B cell (primary cell): Measurements from ENCODE around the gene SORL1. TPM values are rescaled to one million over a fixed set of nuclear protein-coding genes. Genes with fewer than 3 reads are reported as not detected.

Experiments used
- ATAC-seq: fragments of 200-7000 bp; cut with Tn5 transposase; one replicate; pipeline ENCODE4 v1.10.0; 2021; ENCODE audit warnings: low read depth, mild to moderate bottlenecking, moderate number of reproducible peaks, moderate library complexity
- CTCF ChIA-PET: fragments of 350-600 bp; sonication (Branson Sonifier 250); formaldehyde crosslinking; loops from one replicate; lab custom pipeline; 2021; ENCODE audit warnings: antibody characterized with exemption, inconsistent platforms; lab: Charles Lee
- POLR2A ChIA-PET: fragments of 350-600 bp; sonication (Branson Sonifier 250); formaldehyde crosslinking; loops from one replicate; lab custom pipeline; 2021; ENCODE audit warnings: antibody characterized with exemption; lab: Charles Lee
- DNase-seq: peaks from one replicate; pipeline ENCODE4 v3.0.0; 2013
- H2AFZ ChIP-seq: 2 replicates; pipeline ENCODE4 v1.6.1; 2012; ENCODE audit warnings: mild to moderate bottlenecking, low read depth, low read length; ENCODE audit not compliant: insufficient read depth, poor library complexity, severe bottlenecking
- H3K27ac ChIP-seq, 2 donors: 1 replicate in 1 of 2; 2 replicates in 1 of 2; pipeline ENCODE4 v1.5.1; 2012 to 2013; ENCODE audit warnings: low read length in 2 of 2, mild to moderate bottlenecking in 2 of 2, moderate library complexity in 1 of 2
- H3K27me3 ChIP-seq, 4 experiments: fragments of 200-600 bp in 1 of 4; sonication (generic) in 1 of 4; replicated peaks in 1 of 4; 1 replicate in 2 of 4; 2 replicates in 2 of 4; pipeline versions ENCODE4 v1.6.1 to v1.7.0; 2013 to 2016; ENCODE audit warnings: low read length in 3 of 4, mild to moderate bottlenecking in 2 of 4, mixed read lengths in 1 of 4, moderate library complexity in 1 of 4; ENCODE audit not compliant: insufficient read depth in 4 of 4, control insufficient read depth in 3 of 4; ENCODE audit errors: control extremely low read depth in 1 of 4
- H3K36me3 ChIP-seq, 2 experiments: replicated peaks in 1 of 2; 1 replicate in 1 of 2; 2 replicates in 1 of 2; pipeline versions ENCODE4 v1.6.1 to v1.7.1; 2013; ENCODE audit warnings: low read length in 1 of 2; ENCODE audit not compliant: insufficient read depth in 2 of 2, control insufficient read depth in 1 of 2; ENCODE audit errors: control extremely low read depth in 1 of 2, extremely low read depth in 1 of 2
- H3K4me1 ChIP-seq, 2 donors: fragments of 200-600 bp in 1 of 2; sonication (generic) in 1 of 2; 1 replicate in 1 of 2; 2 replicates in 1 of 2; pipeline versions ENCODE4 v1.5.1 to v1.6.1; 2013 to 2017; ENCODE audit warnings: low read length in 2 of 2; ENCODE audit not compliant: control insufficient read depth in 2 of 2, insufficient read depth in 2 of 2
- H3K4me2 ChIP-seq: replicated peaks from 2 replicates; pipeline ENCODE3; 2012; ENCODE audit warnings: mild to moderate bottlenecking, low read depth, low read length; ENCODE audit not compliant: poor library complexity, severe bottlenecking
- H3K4me3 ChIP-seq, 5 experiments: fragments of 200-600 bp in 1 of 5; sonication (generic) in 1 of 5; 1 replicate in 3 of 5; 2 replicates in 2 of 5; pipeline versions ENCODE4 v1.5.1 to v1.7.0; 2011 to 2016; ENCODE audit warnings: low read length in 4 of 5, mild to moderate bottlenecking in 4 of 5, low read depth in 2 of 5, control low read depth in 1 of 5, moderate library complexity in 1 of 5; ENCODE audit not compliant: insufficient read depth in 1 of 5; ENCODE audit errors: control extremely low read depth in 1 of 5, extremely low read depth in 1 of 5
- H3K79me2 ChIP-seq: fragments of 200-600 bp; sonication (generic); one replicate; pipeline ENCODE4 v1.6.0; 2016; ENCODE audit warnings: low read length; ENCODE audit not compliant: control insufficient read depth, insufficient read depth
- H3K9ac ChIP-seq: fragments of 200-600 bp; sonication (generic); 2 replicates; pipeline ENCODE4 v1.6.1; 2017; ENCODE audit warnings: mild to moderate bottlenecking, low read length, moderate library complexity
- H3K9me3 ChIP-seq, 3 donors: one replicate each; pipeline versions ENCODE4 v1.6.1 to v1.7.1; 2013; ENCODE audit warnings: low read length in 2 of 3; ENCODE audit not compliant: control insufficient read depth in 2 of 3, insufficient read depth in 1 of 3; ENCODE audit errors: control extremely low read depth in 1 of 3
- H4K20me1 ChIP-seq: 2 replicates; pipeline ENCODE4 v1.6.0; 2012; ENCODE audit warnings: mild to moderate bottlenecking, low read length; ENCODE audit not compliant: insufficient read depth, control insufficient read depth, poor library complexity, severe bottlenecking
- H3K27ac Mint-ChIP-seq: one replicate; pipeline ENCODE4 v1.8.0; 2021; ENCODE audit warnings: mixed read lengths
- H3K27me3 Mint-ChIP-seq: one replicate; pipeline ENCODE4 v1.8.0; 2021; ENCODE audit warnings: mixed read lengths
- H3K4me1 Mint-ChIP-seq: one replicate; pipeline ENCODE4 v1.8.0; 2021; ENCODE audit warnings: mixed read lengths
- H3K4me3 Mint-ChIP-seq: one replicate; pipeline ENCODE4 v1.8.0; 2021; ENCODE audit warnings: mixed read lengths
- H3K9me3 Mint-ChIP-seq: one replicate; pipeline ENCODE4 v1.8.0; 2022; ENCODE audit warnings: mixed read lengths; ENCODE audit not compliant: insufficient read depth
- EZH2 ChIP-seq: IDR thresholded peaks from 2 replicates; pipeline ENCODE4 v1.6.1; 2012; ENCODE audit warnings: borderline replicate concordance, low read depth, mild to moderate bottlenecking, moderate library complexity, low read length; ENCODE audit not compliant: insufficient read depth, poor library complexity, severe bottlenecking
- WGBS: methylation state at CpG from one replicate; pipeline ENCODE4 v1.1.5; 2013; ENCODE audit warnings: missing lambda C conversion rate; ENCODE audit not compliant: insufficient coverage; 5-methylcytosine and 5-hydroxymethylcytosine counted together
- intact Hi-C: fragments of 100-400 bp; cut with micrococcal nuclease; formaldehyde crosslinking; loops from one replicate; pipeline ENCODE4 v1.10.0; 2022
- polyA plus RNA-seq: library from polyadenylated mRNA; depleted of rRNA; stranded (reverse); fragments of >200 nt; gene quantifications from 2 replicates; pipeline ENCODE4 v1.2.3, GENCODE V29; 2012
- total RNA-seq, 2 donors: library from RNA; stranded (reverse); fragments of 120-200 nt in 1 of 2; gene quantifications; 1 replicate in 1 of 2; 2 replicates in 1 of 2; pipeline versions ENCODE4 v1.2.3 to v1.2.4, GENCODE V29; 2013 to 2022
- TF ChIP-seq, protein P1 (sequence below): fragments of 200-600 bp; IDR thresholded peaks from one replicate; pipeline ENCODE4 v1.8.0; 2022; ENCODE audit warnings: antibody characterized with exemption, mild to moderate bottlenecking

The SORL1 gene
- total and polyA plus RNA-seq, 2 donors (not counting 1 experiment from before 2014, with no cell fraction given) = 13.0 to 396 TPM

DNA sequence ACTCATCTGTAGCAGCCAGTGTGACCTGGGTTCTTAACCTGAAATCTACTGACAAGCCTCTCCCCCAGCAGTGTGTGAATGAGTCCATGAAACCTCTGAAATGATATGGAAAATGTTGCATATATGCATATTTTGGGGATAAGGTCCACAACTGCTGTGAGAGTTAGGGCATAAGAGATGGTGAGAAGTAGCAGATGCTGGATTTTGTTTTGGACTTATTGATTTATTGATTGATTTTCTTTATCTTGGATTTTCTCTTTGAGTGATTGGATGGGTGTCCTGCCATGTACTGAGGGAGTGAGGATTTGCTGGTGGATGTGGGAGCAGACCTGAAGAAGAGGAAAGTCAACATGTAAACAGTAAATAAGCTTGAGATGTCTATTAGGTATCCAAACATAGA is 212.0 kb downstream of the SORL1 start:
- Histone ChIP-seq H3K4me3 (no peak overlapping the region), H2AFZ (no peak overlapping the region), H3K9ac (no peak overlapping the region), H4K20me1 (no peaks in the 10 kb centered on the region), H3K9me3 (peaks cover 0 to 2% (median 0%) of the 10 kb centered on the region in 3 donors), H3K36me3 (no peaks in the 10 kb centered on the region), H3K79me2 (no peaks in the 10 kb centered on the region), H3K27ac (no peak overlapping the region), H3K27me3 (no peaks in the 10 kb centered on the region), H3K4me2 (no peak overlapping the region), H3K4me1 (no peaks in the 10 kb centered on the region)
- Mint-ChIP-seq H3K4me1 (no peaks in the 10 kb centered on the region), H3K27ac (no peak overlapping the region), H3K9me3 (no peaks in the 10 kb centered on the region), H3K27me3 (peaks cover 5% of the 10 kb centered on the region), H3K4me3 (no peak overlapping the region)
- intact Hi-C loops = no loop called here
- ATAC-seq = no peak
- ChIA-PET POLR2A (no interaction called here), CTCF (interaction anchor here (1.0 kb wide), 1 partner anchor 10 kb away, joined by 3 read pairs; no protein-coding TSS in a partner anchor)
- no peak for DNase-seq
- no peak for TF ChIP-seq EZH2
- TF ChIP-seq, protein P1, sequence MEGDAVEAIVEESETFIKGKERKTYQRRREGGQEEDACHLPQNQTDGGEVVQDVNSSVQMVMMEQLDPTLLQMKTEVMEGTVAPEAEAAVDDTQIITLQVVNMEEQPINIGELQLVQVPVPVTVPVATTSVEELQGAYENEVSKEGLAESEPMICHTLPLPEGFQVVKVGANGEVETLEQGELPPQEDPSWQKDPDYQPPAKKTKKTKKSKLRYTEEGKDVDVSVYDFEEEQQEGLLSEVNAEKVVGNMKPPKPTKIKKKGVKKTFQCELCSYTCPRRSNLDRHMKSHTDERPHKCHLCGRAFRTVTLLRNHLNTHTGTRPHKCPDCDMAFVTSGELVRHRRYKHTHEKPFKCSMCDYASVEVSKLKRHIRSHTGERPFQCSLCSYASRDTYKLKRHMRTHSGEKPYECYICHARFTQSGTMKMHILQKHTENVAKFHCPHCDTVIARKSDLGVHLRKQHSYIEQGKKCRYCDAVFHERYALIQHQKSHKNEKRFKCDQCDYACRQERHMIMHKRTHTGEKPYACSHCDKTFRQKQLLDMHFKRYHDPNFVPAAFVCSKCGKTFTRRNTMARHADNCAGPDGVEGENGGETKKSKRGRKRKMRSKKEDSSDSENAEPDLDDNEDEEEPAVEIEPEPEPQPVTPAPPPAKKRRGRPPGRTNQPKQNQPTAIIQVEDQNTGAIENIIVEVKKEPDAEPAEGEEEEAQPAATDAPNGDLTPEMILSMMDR = no peak

DNA sequence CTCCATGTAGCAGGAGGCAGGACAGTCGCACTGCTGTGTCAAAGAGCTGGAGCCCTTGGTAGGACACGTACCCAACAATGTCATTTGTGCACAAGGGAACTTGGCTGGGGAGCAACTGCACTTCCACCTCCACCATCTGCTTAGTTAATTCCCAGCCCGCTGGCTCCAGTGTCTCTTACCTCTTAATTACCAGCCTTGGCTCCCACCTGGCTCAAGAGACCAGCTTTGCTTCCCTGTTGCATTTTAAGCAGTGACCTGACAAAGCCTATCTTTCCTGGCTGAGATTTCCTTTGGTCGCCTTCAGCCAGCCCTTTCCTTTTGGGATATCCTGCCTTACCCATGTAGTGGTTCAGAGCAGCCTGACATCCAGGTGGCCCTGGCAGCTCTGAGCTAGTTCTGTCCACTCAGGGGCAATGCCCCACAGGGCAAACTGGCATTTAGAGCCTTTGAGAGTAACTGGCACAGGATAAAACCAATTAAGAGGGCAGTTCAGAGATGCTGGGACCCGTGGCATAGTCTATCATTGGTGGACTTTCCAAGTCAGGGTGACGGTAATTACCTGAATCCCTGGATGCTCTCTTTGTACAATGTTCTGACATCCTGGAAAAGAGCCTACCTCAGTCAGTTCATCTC is 213.2 kb downstream of the SORL1 start:
- ATAC-seq (no peak), DNase-seq (no peak)
- Mint-ChIP-seq H3K4me3 (no peak overlapping the region), H3K27ac (no peak overlapping the region), H3K4me1 (no peaks in the 10 kb centered on the region), H3K9me3 (no peaks in the 10 kb centered on the region), H3K27me3 (peaks cover 5% of the 10 kb centered on the region)
- H3K79me2 ChIP-seq = no peaks in the 10 kb centered on the region
- ChIA-PET CTCF (no interaction called here), POLR2A (no interaction called here)
- H3K4me1 ChIP-seq = no peaks in the 10 kb centered on the region
- TF ChIP-seq EZH2 = no peak
- TF ChIP-seq, protein P1 = no peak
- H3K36me3 ChIP-seq = no peaks in the 10 kb centered on the region
- H3K27ac ChIP-seq = no peak overlapping the region
- no peaks in the 10 kb centered on the region for H4K20me1 ChIP-seq
- WGBS = 92% methylated on average over 6 of the region's 6 CpGs
- intact Hi-C loops = no loop called here
- no peaks in the 10 kb centered on the region for H3K27me3 ChIP-seq
- peaks cover 0 to 2% (median 0%) of the 10 kb centered on the region in 3 donors for H3K9me3 ChIP-seq
- H3K4me3 ChIP-seq = no peak overlapping the region
- no peak overlapping the region for H3K9ac ChIP-seq
- no peak overlapping the region for H2AFZ ChIP-seq
- no peak overlapping the region for H3K4me2 ChIP-seq
